MV-4-11 (cell line): ENCODE measurements around the gene CAB39L.

Experiments used
- DNase-seq: peaks from one replicate; lab custom pipeline; 2025; lab: John Stamatoyannopoulos, UW

Gene CAB39L

GRCh38 chr13:49441846-49442245, 2.0 kb downstream of the CAB39L start:
- no peak for DNase-seq

DNA sequence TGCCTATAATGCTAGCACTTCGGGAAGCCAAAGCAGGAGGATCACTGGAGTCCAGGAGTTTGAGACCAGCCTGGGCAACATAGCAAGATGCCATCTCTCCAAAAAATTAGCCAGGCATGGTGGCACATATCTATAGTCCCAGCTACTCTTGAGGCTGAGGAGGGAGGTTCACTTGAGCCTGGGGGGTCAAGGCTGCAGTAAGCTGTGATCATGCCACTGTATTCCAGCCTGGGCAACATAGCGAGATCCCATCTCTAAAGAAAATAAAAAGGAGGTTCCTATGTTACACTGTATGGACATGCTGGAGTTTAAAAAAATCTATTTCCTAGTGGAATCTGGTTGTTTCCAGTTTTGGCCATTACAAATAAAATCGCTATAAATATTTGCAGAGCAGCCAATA, 2.6 kb downstream of the CAB39L start:
- DNase-seq, result no peak

- DNase-seq, result no peak
These were observed 4.3 kb downstream of the CAB39L start for GRCh38 chr13:49439609-49440008.

DNA sequence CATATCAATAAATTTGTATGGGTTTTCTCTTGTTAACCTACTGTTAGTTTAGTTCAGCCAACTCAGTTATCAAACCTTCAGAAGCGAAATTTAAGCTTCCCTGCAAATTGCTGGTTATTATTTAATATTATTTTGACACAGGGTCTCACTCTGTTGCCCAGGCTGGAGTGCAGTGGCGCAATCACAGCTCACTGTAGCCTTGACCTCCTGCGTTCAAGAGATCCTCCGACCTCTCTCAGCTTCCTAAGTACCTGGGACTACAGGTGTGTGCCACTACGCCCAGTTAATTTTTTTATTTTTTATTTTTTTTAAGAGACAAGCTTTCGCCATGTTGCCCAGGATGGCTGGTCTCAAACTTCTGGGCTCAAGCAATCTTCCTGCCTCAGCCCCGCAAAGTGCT, 6.2 kb downstream of the CAB39L start:
- DNase-seq, result no peak

GRCh38 chr13:49436890-49437289, 7.0 kb downstream of the CAB39L start:
- DNase-seq, result peak; percentile 14

GRCh38 chr13:49435992-49436391, 7.9 kb downstream of the CAB39L start:
- no peak for DNase-seq

- no peak for DNase-seq
These were observed 14.7 kb downstream of the CAB39L start for GRCh38 chr13:49429121-49429520.

GRCh38 chr13:49428041-49428763, 15.7 kb downstream of the CAB39L start:
- peak; percentile 66 for DNase-seq

GRCh38 chr13:49424011-49424560, 19.8 kb downstream of the CAB39L start:
- no peak for DNase-seq

DNA sequence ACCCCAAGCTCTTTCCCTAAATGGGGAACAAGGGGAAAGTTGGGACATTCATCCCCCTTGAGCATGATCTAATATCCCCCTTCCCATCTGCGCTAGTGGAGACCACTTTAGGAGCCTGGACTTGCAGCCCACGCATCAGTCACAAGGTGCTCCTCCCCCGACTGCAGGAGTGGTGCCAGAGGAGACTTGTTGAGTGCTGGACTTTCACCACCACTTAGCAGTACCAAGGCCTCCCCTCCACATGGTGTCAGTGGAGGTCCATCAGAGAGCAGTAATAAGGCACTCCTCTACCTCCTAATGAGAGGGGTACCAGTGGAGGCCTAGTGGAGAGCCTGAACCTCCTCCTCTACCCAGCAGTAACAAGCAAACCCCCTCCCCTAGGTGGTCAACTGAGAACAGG, 22.5 kb downstream of the CAB39L start:
- no peak for DNase-seq

GRCh38 chr13:49419276-49419675, 24.6 kb downstream of the CAB39L start:
- no peak for DNase-seq

GRCh38 chr13:49418206-49418605, 25.7 kb downstream of the CAB39L start:
- DNase-seq, result peak; percentile 76

DNA sequence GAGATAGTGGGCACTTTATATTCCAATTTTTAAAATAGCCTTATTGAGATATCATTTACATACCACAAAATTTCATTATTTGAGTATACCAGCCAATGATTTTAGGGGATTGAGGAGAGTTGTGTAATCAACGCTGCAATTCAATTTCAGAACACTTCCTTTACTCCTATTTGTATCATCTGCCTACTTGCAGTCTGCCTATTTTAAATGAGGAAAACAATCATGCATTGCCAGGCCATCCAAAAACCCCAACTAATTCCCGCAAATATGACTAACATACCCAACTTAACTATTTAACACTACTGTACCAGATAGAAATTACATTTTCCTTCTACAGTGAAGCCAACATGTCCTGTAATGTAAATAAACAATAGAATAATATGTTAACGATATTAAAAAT, 26.7 kb downstream of the CAB39L start:
- peak; percentile 28 for DNase-seq

DNA sequence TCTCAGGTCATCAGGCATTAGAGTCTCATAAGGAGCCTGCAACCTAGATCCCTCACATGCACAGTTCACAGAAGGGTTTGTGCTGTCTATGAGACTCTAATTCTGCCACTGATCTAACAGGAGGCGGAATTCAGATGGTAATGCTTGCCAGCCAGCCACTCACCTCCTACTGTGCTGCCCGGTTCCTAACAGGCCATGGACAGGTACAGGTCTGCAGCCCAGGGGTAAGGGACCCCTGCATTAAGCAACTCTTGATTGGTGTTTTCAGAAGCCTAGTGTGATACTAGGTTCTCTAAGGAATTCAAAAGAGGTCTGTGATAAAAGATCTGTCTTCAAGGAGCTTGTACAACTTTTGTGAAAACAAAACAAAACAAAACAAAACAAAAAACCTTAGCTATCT, 31.1 kb downstream of the CAB39L start:
- DNase-seq, result no peak

DNA sequence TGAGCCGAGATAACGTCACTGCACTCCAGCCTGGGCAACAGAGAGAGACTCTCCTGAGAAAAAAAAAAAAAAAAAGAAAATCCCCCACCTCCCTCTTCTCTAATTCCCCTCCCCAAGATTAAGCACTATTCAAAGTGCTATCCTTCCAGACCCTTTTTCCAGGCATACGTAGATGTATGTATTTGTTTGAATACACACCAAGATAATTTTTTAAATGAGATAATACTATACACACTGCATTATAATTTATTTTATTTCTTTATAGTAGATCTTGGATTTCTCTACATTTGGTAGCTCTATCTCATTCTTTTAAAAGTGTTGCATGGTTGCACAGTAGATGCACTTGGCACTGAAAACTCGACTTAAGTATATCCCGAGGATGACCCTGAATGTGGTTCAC, 32.5 kb downstream of the CAB39L start:
- no peak for DNase-seq

DNA sequence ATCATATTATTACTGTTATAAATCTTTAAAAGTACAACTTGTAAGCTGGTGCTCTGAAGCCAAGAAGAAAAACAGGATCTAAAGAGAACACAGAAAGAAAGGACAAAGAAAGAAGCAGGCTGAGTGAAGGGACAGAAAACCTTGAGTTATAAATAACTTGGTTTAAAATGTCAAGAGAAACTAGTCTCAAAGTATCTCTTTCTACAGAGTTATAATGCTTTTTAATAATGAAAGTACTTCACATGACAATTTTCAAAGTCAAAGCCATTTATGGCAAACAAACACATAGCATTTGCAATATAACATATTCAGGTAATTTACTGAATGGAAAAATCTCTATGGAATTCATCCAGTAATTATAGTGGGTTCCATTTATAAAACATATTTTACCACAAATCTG, 33.4 kb downstream of the CAB39L start:
- DNase-seq, result no peak

- no peak for DNase-seq
These were observed 33.9 kb downstream of the CAB39L start for GRCh38 chr13:49410006-49410405.

DNA sequence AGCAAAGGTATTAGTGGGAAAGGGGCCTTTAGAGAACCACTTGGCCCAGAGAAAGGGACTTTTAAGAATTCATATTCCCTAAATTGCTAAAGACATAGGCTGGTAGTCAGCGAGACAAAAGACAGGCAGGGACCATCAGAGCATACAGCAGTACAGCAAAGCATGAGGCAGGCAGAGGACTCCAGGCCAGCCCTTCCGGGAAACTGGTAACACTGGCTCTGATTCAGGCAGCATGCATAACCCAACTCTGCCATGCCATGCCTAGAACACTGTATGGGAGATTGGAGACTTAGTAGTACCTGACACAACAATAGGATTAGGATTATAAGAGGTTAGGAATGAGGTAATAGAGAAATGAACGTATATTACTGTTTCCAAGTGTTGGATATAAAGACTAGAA, 34.9 kb downstream of the CAB39L start:
- DNase-seq, result no peak

GRCh38 chr13:49407936-49408335, 35.9 kb downstream of the CAB39L start:
- DNase-seq, result no peak

GRCh38 chr13:49407068-49407467, 36.8 kb downstream of the CAB39L start:
- DNase-seq, result no peak

DNA sequence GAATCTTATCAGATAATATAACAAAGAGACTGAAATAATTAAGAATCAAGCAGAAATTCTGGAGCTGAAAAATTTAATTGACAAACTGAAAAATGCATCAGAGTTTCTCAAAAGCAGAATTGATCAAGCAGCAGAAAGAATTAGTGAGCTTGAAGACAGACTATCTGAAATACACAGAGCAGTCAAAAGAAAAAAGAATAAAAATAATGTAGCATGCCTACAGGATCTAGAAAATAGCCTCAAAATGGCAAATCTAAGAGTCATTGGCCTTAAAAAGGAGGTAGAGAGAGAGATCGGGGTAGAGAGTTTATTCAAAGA, 39.2 kb downstream of the CAB39L start:
- DNase-seq, result no peak

- DNase-seq, result peak; percentile 25
These were observed 39.7 kb downstream of the CAB39L start for GRCh38 chr13:49403996-49404702.
